ENCODE measurements around the gene SYCN. TPM values are rescaled to one million over a fixed set of nuclear protein-coding genes. Genes with fewer than 3 reads are reported as not detected.

SYCN gene
- total and polyA plus RNA-seq, 12 donors: 0.55 TPM; not detected in 11

DNA sequence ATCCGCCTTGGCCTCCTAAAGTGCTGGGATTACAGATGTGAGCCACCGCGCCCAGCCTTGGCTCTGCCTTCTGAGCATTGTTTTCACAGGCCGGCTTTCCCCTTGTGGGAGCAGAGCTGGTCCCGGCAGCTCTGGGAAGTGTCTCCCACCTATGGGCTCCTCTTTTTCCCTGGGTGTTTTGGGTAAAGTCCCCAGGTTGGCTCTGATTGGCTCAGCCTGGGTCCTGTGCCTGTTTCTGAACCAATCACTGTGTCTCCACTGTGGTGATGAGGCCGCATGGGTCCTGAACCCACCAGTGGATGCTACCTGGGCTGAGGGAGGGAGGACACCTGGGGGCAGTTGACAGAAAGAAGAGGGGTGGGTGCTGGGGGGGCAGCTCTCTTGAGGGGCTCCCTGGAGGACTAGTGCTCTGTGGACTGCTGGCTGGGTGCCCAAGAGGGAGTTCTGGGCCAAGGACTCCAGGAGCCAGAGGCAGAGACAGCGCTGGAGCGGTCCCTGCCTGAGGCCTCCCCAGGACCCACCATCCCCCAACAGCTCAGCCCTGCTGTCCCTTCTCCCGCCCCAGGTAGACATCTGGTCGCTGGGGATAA, 26.9 kb downstream of the SYCN start:
- 93 to 97% methylated on average over 10 of the region's 10 CpGs for WGBS, 2 donors
- DNase-seq: no peak

DNA sequence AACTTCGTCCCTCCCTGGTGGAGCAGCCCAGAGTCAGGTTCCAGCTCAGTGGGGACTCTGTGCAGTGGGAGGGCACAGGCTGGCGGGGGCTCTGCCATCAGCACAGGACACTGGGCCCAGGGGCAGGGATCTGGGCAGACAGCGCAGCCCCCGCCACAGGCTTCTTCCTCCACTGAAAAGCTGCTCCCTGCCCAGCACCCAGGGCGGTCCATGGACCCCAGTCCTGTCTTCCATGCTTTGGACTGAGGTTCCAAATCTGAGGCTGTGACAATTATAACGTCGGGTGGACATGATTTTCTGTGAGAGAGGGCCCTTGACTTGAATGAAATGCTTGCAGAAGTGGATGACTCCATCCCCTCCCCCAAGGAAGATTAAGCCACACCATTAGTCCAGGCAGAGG, 28.5 kb downstream of the SYCN start:
- Histone ChIP-seq H3K27me3 (no peaks in the 10 kb centered on the region), H3K4me1 (no peaks in the 10 kb centered on the region), H3K4me3 (no peak overlapping the region), H3K9me3 (no peaks in the 10 kb centered on the region), H3K27ac (no peak overlapping the region), H3K36me3 (peaks cover 0 to 83% (median 5%) of the 10 kb centered on the region in 9 donors)
- DNase-seq (no peak), ATAC-seq (no peak)
- intact Hi-C loops (cut with DNase I): no loop called here
- WGBS, 2 donors: 82 to 89% methylated on average over 7 of the region's 7 CpGs
- TF ChIP-seq, protein P1, sequence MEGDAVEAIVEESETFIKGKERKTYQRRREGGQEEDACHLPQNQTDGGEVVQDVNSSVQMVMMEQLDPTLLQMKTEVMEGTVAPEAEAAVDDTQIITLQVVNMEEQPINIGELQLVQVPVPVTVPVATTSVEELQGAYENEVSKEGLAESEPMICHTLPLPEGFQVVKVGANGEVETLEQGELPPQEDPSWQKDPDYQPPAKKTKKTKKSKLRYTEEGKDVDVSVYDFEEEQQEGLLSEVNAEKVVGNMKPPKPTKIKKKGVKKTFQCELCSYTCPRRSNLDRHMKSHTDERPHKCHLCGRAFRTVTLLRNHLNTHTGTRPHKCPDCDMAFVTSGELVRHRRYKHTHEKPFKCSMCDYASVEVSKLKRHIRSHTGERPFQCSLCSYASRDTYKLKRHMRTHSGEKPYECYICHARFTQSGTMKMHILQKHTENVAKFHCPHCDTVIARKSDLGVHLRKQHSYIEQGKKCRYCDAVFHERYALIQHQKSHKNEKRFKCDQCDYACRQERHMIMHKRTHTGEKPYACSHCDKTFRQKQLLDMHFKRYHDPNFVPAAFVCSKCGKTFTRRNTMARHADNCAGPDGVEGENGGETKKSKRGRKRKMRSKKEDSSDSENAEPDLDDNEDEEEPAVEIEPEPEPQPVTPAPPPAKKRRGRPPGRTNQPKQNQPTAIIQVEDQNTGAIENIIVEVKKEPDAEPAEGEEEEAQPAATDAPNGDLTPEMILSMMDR (IDR thresholded peaks at IDR 0.05): no peak

More for the DNA sequence above, 26.9 kb downstream of the SYCN start:
- TF ChIP-seq, protein P1 (IDR thresholded peaks at IDR 0.05): no peak
- Histone ChIP-seq H3K36me3 (peaks cover 0 to 75% (median 5%) of the 10 kb centered on the region in 9 donors), H3K27ac (no peak overlapping the region), H3K4me3 (no peak overlapping the region), H3K4me1 (no peaks in the 10 kb centered on the region), H3K27me3 (no peaks in the 10 kb centered on the region), H3K9me3 (no peaks in the 10 kb centered on the region)
- intact Hi-C loops (cut with DNase I): no loop called here
- no peak for ATAC-seq

DNA sequence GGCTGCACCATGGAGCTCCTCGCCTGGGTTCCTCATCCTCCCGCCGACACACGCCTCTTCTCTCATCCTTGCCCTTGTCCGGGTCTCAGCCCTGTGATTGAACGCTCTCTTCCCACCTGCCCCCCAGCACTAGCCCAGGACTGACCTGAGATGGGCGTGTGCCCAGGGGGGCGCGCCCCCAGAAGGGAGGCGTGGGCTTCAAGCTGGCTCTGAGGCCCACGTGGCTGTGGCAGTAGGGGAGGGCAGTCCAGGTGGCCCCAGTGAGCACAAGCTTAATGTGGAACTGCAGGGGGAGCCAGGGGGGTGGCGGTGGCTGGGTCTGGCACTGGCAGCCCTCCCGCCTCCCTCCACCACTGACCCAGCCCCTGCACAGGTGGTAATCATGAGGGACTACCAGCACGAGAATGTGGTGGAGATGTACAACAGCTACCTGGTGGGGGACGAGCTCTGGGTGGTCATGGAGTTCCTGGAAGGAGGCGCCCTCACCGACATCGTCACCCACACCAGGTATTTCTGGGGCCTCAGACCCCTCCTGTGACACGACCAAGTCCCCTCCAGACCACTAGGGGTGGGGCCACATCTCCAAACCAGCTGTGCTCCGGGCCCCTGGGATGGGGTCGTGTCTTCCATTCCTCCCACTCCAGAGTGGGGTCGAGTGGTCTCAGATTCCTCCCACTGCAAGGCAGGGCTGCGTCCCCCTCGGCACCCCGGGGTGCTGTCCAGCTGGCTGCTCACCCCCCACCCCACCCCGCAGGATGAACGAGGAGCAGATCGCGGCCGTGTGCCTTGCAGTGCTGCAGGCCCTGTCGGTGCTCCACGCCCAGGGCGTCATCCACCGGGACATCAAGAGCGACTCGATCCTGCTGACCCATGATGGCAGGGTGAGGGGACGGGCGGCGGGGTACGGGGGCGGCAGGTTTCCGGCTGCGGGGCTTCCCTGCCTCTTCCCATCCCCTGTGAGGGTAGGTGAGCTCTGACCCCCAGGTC, 29.2 kb downstream of the SYCN start:
- intact Hi-C loops (cut with DNase I): no loop called here
- WGBS, 2 donors: 87 to 92% methylated on average over 43 of the region's 43 CpGs
- ATAC-seq: no peak
- Histone ChIP-seq H3K27ac (no peak overlapping the region), H3K9me3 (no peaks in the 10 kb centered on the region), H3K4me3 (no peak overlapping the region), H3K27me3 (no peaks in the 10 kb centered on the region), H3K4me1 (no peaks in the 10 kb centered on the region), H3K36me3 (peaks cover 0 to 86% (median 5%) of the 10 kb centered on the region in 9 donors)
- TF ChIP-seq, protein P1 (IDR thresholded peaks at IDR 0.05): no peak
- no peak for DNase-seq

DNA sequence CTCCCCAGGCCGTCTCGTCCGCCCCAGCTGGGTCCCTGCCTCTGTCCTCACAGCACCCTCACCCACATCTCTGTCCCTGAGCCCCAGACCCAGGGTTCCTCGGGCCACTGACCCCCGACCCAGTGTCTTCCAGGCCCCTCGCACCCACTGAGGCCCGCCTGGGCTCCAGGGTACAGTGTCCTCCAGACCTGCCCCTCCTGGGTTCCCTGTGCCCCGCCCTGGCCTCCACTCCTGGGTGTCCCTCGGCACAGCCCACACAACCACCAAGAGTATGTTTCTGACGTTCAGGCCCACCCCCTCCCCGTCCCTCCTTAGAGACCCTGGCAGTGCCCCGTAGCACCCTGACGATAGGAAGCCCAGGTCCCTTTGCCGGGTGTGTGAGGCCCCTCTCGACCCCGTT, 29.9 kb downstream of the SYCN start:
- DNase-seq: no peak
- intact Hi-C loops (cut with DNase I): no loop called here
- no peaks in the 10 kb centered on the region for H3K27me3 ChIP-seq
- WGBS, 2 donors: 87 to 88% methylated on average over 14 to 16 of the region's 16 CpGs
- TF ChIP-seq, protein P1 (IDR thresholded peaks at IDR 0.05): no peak
- no peak overlapping the region for H3K27ac ChIP-seq
- ATAC-seq: no peak
- H3K36me3 ChIP-seq: peaks cover 0 to 86% (median 10%) of the 10 kb centered on the region in 9 donors
- H3K4me3 ChIP-seq: no peak overlapping the region
- no peaks in the 10 kb centered on the region for H3K4me1 ChIP-seq
- H3K9me3 ChIP-seq: no peaks in the 10 kb centered on the region
